H9 (cell line): ENCODE results near the gene SPTBN2. TPM values are rescaled to one million over a fixed set of nuclear protein-coding genes. Genes with fewer than 3 reads are reported as not detected.

Experiments used
- DNase-seq: peaks from one replicate; pipeline ENCODE4 v3.0.0-alpha.2; 2017
- H2AFZ ChIP-seq: one replicate; pipeline ENCODE4 v1.6.1; 2013; ENCODE audit warnings: mild to moderate bottlenecking, low read length, control low read depth, moderate library complexity
- H2AK5ac ChIP-seq: 2 replicates; pipeline ENCODE4 v1.6.1; 2013; ENCODE audit warnings: low read length, control low read depth, mixed read lengths; ENCODE audit not compliant: insufficient read length
- H2BK120ac ChIP-seq: one replicate; pipeline ENCODE4 v1.6.1; 2013; ENCODE audit warnings: low read depth, mild to moderate bottlenecking, low read length, control low read depth, inconsistent platforms; ENCODE audit not compliant: poor library complexity, severe bottlenecking
- H2BK12ac ChIP-seq: 2 replicates; pipeline ENCODE4 v1.6.1; 2013; ENCODE audit warnings: low read length, control low read depth, mixed read lengths, low read depth; ENCODE audit not compliant: insufficient read length
- H2BK15ac ChIP-seq: 2 replicates; pipeline ENCODE4 v1.6.1; 2013; ENCODE audit warnings: low read depth, low read length, control low read depth
- H2BK20ac ChIP-seq: one replicate; pipeline ENCODE4 v1.6.1; 2013; ENCODE audit warnings: low read depth, mild to moderate bottlenecking, low read length, control low read depth, inconsistent platforms; ENCODE audit not compliant: poor library complexity, severe bottlenecking
- H2BK5ac ChIP-seq: 2 replicates; pipeline ENCODE4 v1.6.1; 2013; ENCODE audit warnings: low read length, control low read depth, mixed read lengths; ENCODE audit not compliant: insufficient read length
- H3K14ac ChIP-seq: 2 replicates; pipeline ENCODE4 v1.6.1; 2013; ENCODE audit warnings: low read length, control low read depth; ENCODE audit not compliant: insufficient read depth
- H3K18ac ChIP-seq: 2 replicates; pipeline ENCODE4 v1.6.1; 2013; ENCODE audit warnings: low read depth, mild to moderate bottlenecking, mixed read lengths, low read length, control low read depth; ENCODE audit not compliant: insufficient read length
- H3K23ac ChIP-seq: 2 replicates; pipeline ENCODE4 v1.6.1; 2013; ENCODE audit warnings: low read length, control low read depth, mixed read lengths, low read depth; ENCODE audit not compliant: insufficient read length
- H3K23me2 ChIP-seq: 2 replicates; pipeline ENCODE4 v1.6.1; 2013; ENCODE audit warnings: low read depth, mild to moderate bottlenecking, mixed read lengths, low read length, control low read depth; ENCODE audit not compliant: insufficient read length, poor library complexity, severe bottlenecking
- H3K27ac ChIP-seq: 2 replicates; pipeline ENCODE4 v1.5.1; 2013; ENCODE audit warnings: low read length, control low read depth, mixed read lengths, low read depth; ENCODE audit not compliant: insufficient read length
- H3K27me3 ChIP-seq: 2 replicates; pipeline ENCODE4 v1.6.1; 2013; ENCODE audit warnings: low read length, control low read depth, inconsistent platforms; ENCODE audit not compliant: insufficient read depth
- H3K4ac ChIP-seq: 2 replicates; pipeline ENCODE4 v1.6.1; 2013; ENCODE audit warnings: low read depth, mild to moderate bottlenecking, control low read depth, inconsistent platforms, low read length, moderate library complexity
- H3K4me1 ChIP-seq: 2 replicates; pipeline ENCODE4 v1.6.1; 2013; ENCODE audit warnings: low read length, control low read depth, inconsistent platforms; ENCODE audit not compliant: insufficient read depth
- H3K4me2 ChIP-seq: 2 replicates; pipeline ENCODE4 v1.6.1; 2013; ENCODE audit warnings: low read length, control low read depth, mixed read lengths; ENCODE audit not compliant: insufficient read length, insufficient read depth
- H3K56ac ChIP-seq: 2 replicates; pipeline ENCODE4 v1.6.1; 2013; ENCODE audit warnings: low read depth, mild to moderate bottlenecking, mixed read lengths, low read length, control low read depth; ENCODE audit not compliant: insufficient read length
- H3K79me1 ChIP-seq: 2 replicates; pipeline ENCODE4 v1.6.1; 2013; ENCODE audit warnings: low read depth, mild to moderate bottlenecking, moderate library complexity, low read length, control low read depth, inconsistent platforms; ENCODE audit not compliant: insufficient read depth, poor library complexity, severe bottlenecking
- H3K79me2 ChIP-seq: 2 replicates; pipeline ENCODE4 v1.6.1; 2013; ENCODE audit warnings: low read length, control low read depth, inconsistent platforms; ENCODE audit not compliant: insufficient read depth
- H3K9ac ChIP-seq: 2 replicates; pipeline ENCODE4 v1.6.1; 2013; ENCODE audit warnings: low read length, control low read depth, mixed read lengths; ENCODE audit not compliant: insufficient read length; ENCODE audit errors: extremely low read depth
- H3K9me3 ChIP-seq: one replicate; pipeline ENCODE4 v1.6.1; 2013; ENCODE audit warnings: low read depth, low read length, inconsistent platforms; ENCODE audit not compliant: control insufficient read depth
- H3T11ph ChIP-seq: one replicate; pipeline ENCODE4 v1.6.1; 2013; ENCODE audit warnings: mild to moderate bottlenecking, low read length, control low read depth, inconsistent platforms
- H4K20me1 ChIP-seq: one replicate; pipeline ENCODE4 v1.6.1; 2013; ENCODE audit not compliant: control insufficient read depth, insufficient read length, insufficient read depth
- H4K5ac ChIP-seq: 2 replicates; pipeline ENCODE4 v1.6.1; 2013; ENCODE audit warnings: low read depth, mild to moderate bottlenecking, mixed read lengths, low read length, control low read depth; ENCODE audit not compliant: insufficient read length
- H4K8ac ChIP-seq: replicated peaks from 2 replicates; pipeline ENCODE4 v1.6.1; 2013; ENCODE audit warnings: low read length, control low read depth, mixed read lengths, low read depth; ENCODE audit not compliant: insufficient read length
- H4K91ac ChIP-seq: 2 replicates; pipeline ENCODE4 v1.6.1; 2013; ENCODE audit warnings: low read depth, mild to moderate bottlenecking, moderate library complexity, mixed read lengths, low read length, control low read depth; ENCODE audit not compliant: insufficient read length
- H3K27ac Mint-ChIP-seq, 3 experiments: 2 replicates in 2 of 3; 3 replicates in 1 of 3; pipeline ENCODE4 v1.8.0; 2020 to 2021; ENCODE audit warnings: mixed read lengths in 3 of 3, mild to moderate bottlenecking in 1 of 3, moderate library complexity in 1 of 3
- H3K27me3 Mint-ChIP-seq: 2 replicates; pipeline ENCODE4 v1.8.0; 2021; ENCODE audit warnings: low read depth, mild to moderate bottlenecking, moderate library complexity, mixed read lengths
- H3K36me3 Mint-ChIP-seq, 3 experiments: 2 replicates in 2 of 3; 3 replicates in 1 of 3; pipeline ENCODE4 v1.8.0; 2020 to 2021; ENCODE audit warnings: low read depth in 3 of 3, mixed read lengths in 3 of 3; ENCODE audit not compliant: insufficient read depth in 1 of 3
- H3K4me1 Mint-ChIP-seq, 2 experiments: 2 replicates each; pipeline ENCODE4 v1.8.0; 2020; ENCODE audit warnings: mixed read lengths in 2 of 2
- H3K4me3 Mint-ChIP-seq, 2 experiments: 2 replicates in 1 of 2; 3 replicates in 1 of 2; pipeline ENCODE4 v1.8.0; 2020 to 2021; ENCODE audit warnings: mild to moderate bottlenecking in 2 of 2, mixed read lengths in 2 of 2, moderate library complexity in 1 of 2
- H3K9me3 Mint-ChIP-seq, 2 experiments: 2 replicates in 1 of 2; 3 replicates in 1 of 2; pipeline ENCODE4 v1.8.0; 2020; ENCODE audit warnings: mild to moderate bottlenecking in 2 of 2, mixed read lengths in 2 of 2, moderate library complexity in 1 of 2
- WGBS: extraction: QIAGEN DNeasy Blood & Tissue Kit; methylation state at CpG from one replicate; pipeline ENCODE4 v1.1.7; 2013; ENCODE audit warnings: missing lambda C conversion rate, low lambda C conversion rate, mixed read lengths; ENCODE audit not compliant: insufficient read length; ENCODE audit errors: extremely low coverage; 5-methylcytosine and 5-hydroxymethylcytosine counted together
- total RNA-seq: library from RNA; stranded (reverse); gene quantifications from 2 replicates; pipeline ENCODE4 v1.2.1, GENCODE V29; 2021
- TF ChIP-seq, protein P1 (sequence below): fragments of 200-600 bp; sonication (generic); conservative IDR thresholded peaks from 3 replicates; pipeline ENCODE4 v1.8.0; 2021; ENCODE audit warnings: antibody characterized with exemption, mild to moderate bottlenecking

The SPTBN2 gene
- total RNA-seq, 1 experiment from 2014 or later, result 80.4 TPM

DNA sequence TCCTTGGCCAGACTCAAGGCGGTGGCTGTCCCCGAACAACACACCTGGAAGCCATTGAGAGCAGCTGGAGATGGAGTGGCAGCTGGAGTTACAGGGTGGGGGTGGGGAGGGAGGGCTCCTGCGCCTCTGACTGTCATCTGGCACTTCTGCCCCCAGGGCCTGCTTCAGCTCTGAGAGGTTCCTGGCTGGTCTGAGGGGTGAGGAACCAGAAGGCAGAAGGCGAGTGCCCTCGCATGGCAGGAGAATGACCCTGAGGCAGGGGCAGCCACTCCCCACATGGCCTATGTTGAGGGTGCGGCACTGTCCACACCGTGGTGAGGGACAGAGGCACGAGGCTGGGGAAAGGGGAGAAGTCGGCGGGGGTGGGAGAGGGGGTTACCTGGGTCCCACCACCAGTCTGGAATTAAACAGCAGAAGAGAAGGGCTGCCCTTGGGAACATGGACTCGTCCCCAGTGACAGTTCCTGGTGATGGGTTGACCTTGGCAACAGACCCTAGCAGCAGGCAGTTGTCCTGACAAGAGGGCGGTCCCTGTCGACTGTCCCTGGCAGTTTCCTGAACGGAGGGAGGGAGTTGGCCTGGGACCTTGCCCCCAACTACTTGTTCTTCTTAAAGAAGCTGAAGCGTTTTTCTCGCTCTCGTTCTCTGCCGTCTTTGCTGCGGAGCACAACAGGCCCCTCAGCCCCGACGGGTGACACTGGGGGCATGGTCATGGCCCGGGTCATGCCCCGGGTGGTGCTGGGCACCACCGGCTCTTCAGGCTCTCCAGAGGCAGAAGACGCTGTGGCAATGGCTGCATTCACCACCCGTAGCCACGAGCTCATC is 43.5 kb downstream of the SPTBN2 start:
- no peaks in the 10 kb centered on the region for H3K27me3 ChIP-seq
- H3K9ac ChIP-seq, result no peak overlapping the region
- H2BK20ac ChIP-seq, result no peak overlapping the region
- TF ChIP-seq, protein P1, sequence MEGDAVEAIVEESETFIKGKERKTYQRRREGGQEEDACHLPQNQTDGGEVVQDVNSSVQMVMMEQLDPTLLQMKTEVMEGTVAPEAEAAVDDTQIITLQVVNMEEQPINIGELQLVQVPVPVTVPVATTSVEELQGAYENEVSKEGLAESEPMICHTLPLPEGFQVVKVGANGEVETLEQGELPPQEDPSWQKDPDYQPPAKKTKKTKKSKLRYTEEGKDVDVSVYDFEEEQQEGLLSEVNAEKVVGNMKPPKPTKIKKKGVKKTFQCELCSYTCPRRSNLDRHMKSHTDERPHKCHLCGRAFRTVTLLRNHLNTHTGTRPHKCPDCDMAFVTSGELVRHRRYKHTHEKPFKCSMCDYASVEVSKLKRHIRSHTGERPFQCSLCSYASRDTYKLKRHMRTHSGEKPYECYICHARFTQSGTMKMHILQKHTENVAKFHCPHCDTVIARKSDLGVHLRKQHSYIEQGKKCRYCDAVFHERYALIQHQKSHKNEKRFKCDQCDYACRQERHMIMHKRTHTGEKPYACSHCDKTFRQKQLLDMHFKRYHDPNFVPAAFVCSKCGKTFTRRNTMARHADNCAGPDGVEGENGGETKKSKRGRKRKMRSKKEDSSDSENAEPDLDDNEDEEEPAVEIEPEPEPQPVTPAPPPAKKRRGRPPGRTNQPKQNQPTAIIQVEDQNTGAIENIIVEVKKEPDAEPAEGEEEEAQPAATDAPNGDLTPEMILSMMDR, result no peak
- no peak overlapping the region for H2BK15ac ChIP-seq
- H3T11ph ChIP-seq, result no peak overlapping the region
- no peak overlapping the region for H2AK5ac ChIP-seq
- H4K91ac ChIP-seq, result no peak overlapping the region
- H3K56ac ChIP-seq, result no peak overlapping the region
- H3K4ac ChIP-seq, result no peak overlapping the region
- no CpG with 5 or more reads among the region's 27 CpGs for WGBS
- DNase-seq, result no peak
- no peak overlapping the region for H2BK5ac ChIP-seq
- no peaks in the 10 kb centered on the region for H3K79me1 ChIP-seq
- Mint-ChIP-seq H3K27ac (peak overlapping the region in 1 of 3 experiments; percentile 53; a peak in 2 of 7 replicates), H3K27me3 (no peaks in the 10 kb centered on the region; the same call in 1 of the 2 replicates), H3K9me3 (no peaks in the 10 kb centered on the region), H3K36me3 (peaks cover 13 to 63% (median 62%) of the 10 kb centered on the region in 3 experiments), H3K4me1 (peaks cover 6% of the 10 kb centered on the region in 2 experiments), H3K4me3 (no peak overlapping the region)
- no peak overlapping the region for H4K5ac ChIP-seq
- H2BK120ac ChIP-seq, result no peak overlapping the region
- no peak overlapping the region for H3K14ac ChIP-seq
- no peak overlapping the region for H4K8ac ChIP-seq
- H3K23me2 ChIP-seq, result no peaks in the 10 kb centered on the region
- no peak overlapping the region for H2AFZ ChIP-seq
- H3K27ac ChIP-seq, result no peak overlapping the region
- H4K20me1 ChIP-seq, result no peaks in the 10 kb centered on the region
- H3K23ac ChIP-seq, result no peak overlapping the region
- H3K18ac ChIP-seq, result no peak overlapping the region
- H3K4me2 ChIP-seq, result no peak overlapping the region
- H3K9me3 ChIP-seq, result no peaks in the 10 kb centered on the region
- no peaks in the 10 kb centered on the region for H3K4me1 ChIP-seq
- no peaks in the 10 kb centered on the region for H3K79me2 ChIP-seq
- H2BK12ac ChIP-seq, result no peak overlapping the region
